IMR-90 (cell line): ENCODE measurements around the gene NOL9. TPM values are rescaled to one million over a fixed set of nuclear protein-coding genes. Genes with fewer than 3 reads are reported as not detected.

ENCODE experiments used
- ATAC-seq: fragments of 200-7000 bp; cut with Tn5 transposase; 2 replicates; pipeline ENCODE4 v1.9.1; 2020; ENCODE audit warnings: low read depth, mild to moderate bottlenecking, moderate library complexity
- BruUV-seq: library from RNA; stranded (reverse); fragments of 400-500 nt; replicated peaks from 2 replicates; lab custom pipeline; 2021; lab: Mats Ljungman, UMichigan
- CTCF ChIA-PET: fragments of 300-600 bp; formaldehyde crosslinking; extraction: SDS; loops from one replicate; lab custom pipeline; 2021; ENCODE audit warnings: antibody characterized with exemption; lab: Yijun Ruan, JAX
- POLR2A ChIA-PET: fragments of 300-600 bp; sonication (Branson Sonifier 250); formaldehyde crosslinking; loops from one replicate; lab custom pipeline; 2022; ENCODE audit warnings: antibody characterized with exemption; ENCODE audit not compliant: unreplicated experiment; lab: Charles Lee
- DNase-seq: peaks from one replicate; pipeline ENCODE4 v3.0.0; 2013
- H2AFZ ChIP-seq: replicated peaks from 2 replicates; pipeline ENCODE3; 2013; ENCODE audit warnings: low read length, mild to moderate bottlenecking; ENCODE audit not compliant: poor library complexity
- H2AK5ac ChIP-seq: 2 replicates; pipeline ENCODE4 v1.6.1; 2013; ENCODE audit warnings: low read depth, low read length, inconsistent platforms
- H2AK9ac ChIP-seq: replicated peaks from 2 replicates; pipeline ENCODE3; 2013; ENCODE audit warnings: mild to moderate bottlenecking, low read depth, low read length, moderate library complexity; ENCODE audit not compliant: poor library complexity
- H2BK120ac ChIP-seq: 2 replicates; pipeline ENCODE4 v1.6.1; 2013; ENCODE audit warnings: low read depth, low read length, inconsistent platforms
- H2BK15ac ChIP-seq: 3 replicates; pipeline ENCODE4 v1.6.1; 2013; ENCODE audit warnings: low read depth, low read length, inconsistent platforms
- H2BK20ac ChIP-seq: 2 replicates; pipeline ENCODE4 v1.6.1; 2013; ENCODE audit warnings: low read depth, mild to moderate bottlenecking, inconsistent platforms, low read length, moderate library complexity
- H2BK5ac ChIP-seq: 2 replicates; pipeline ENCODE4 v1.6.1; 2013; ENCODE audit warnings: mild to moderate bottlenecking, low read depth, low read length, inconsistent platforms; ENCODE audit not compliant: poor library complexity, severe bottlenecking
- H3K14ac ChIP-seq: replicated peaks from 2 replicates; pipeline ENCODE4 v1.6.1; 2013; ENCODE audit warnings: low read depth, low read length, inconsistent platforms
- H3K18ac ChIP-seq: 2 replicates; pipeline ENCODE4 v1.6.1; 2013; ENCODE audit warnings: low read depth, low read length, control low read depth
- H3K23ac ChIP-seq: 2 replicates; pipeline ENCODE4 v1.6.1; 2013; ENCODE audit warnings: low read depth, low read length, inconsistent platforms
- H3K27ac ChIP-seq: 2 replicates; pipeline ENCODE4 v1.5.1; 2013; ENCODE audit warnings: mild to moderate bottlenecking, control low read depth, low read length; ENCODE audit not compliant: insufficient read depth
- H3K27me3 ChIP-seq: 2 replicates; pipeline ENCODE4 v1.6.1; 2013; ENCODE audit warnings: low read length; ENCODE audit not compliant: control insufficient read depth, insufficient read depth
- H3K36me3 ChIP-seq: 2 replicates; pipeline ENCODE4 v1.6.1; 2013; ENCODE audit warnings: low read length, mixed read lengths; ENCODE audit not compliant: control insufficient read depth, insufficient read depth
- H3K4ac ChIP-seq: 2 replicates; pipeline ENCODE4 v1.6.1; 2013; ENCODE audit warnings: low read depth, low read length, inconsistent platforms
- H3K4me1 ChIP-seq: 2 replicates; pipeline ENCODE4 v1.6.1; 2013; ENCODE audit warnings: low read length, mixed read lengths; ENCODE audit not compliant: control insufficient read depth, insufficient read depth
- H3K4me2 ChIP-seq: 2 replicates; pipeline ENCODE4 v1.6.1; 2013; ENCODE audit warnings: low read depth, mild to moderate bottlenecking, control low read depth, low read length, moderate library complexity
- H3K4me3 ChIP-seq: 2 replicates; pipeline ENCODE4 v1.5.1; 2013; ENCODE audit warnings: low read depth, mild to moderate bottlenecking, control low read depth, low read length, moderate library complexity; ENCODE audit not compliant: insufficient read depth
- H3K56ac ChIP-seq: 2 replicates; pipeline ENCODE4 v1.6.1; 2013; ENCODE audit warnings: low read length, inconsistent platforms; ENCODE audit not compliant: insufficient read depth; ENCODE audit errors: extremely low read depth
- H3K79me1 ChIP-seq, 2 experiments: 2 replicates each; pipeline ENCODE4 v1.6.1; 2013; ENCODE audit warnings: low read length in 2 of 2, inconsistent platforms in 1 of 2, low read depth in 1 of 2
- H3K9ac ChIP-seq: 2 replicates; pipeline ENCODE4 v1.6.1; 2013; ENCODE audit warnings: low read depth, low read length, control low read depth
- H3K9me1 ChIP-seq: 2 replicates; pipeline ENCODE4 v1.6.1; 2013; ENCODE audit warnings: low read length, inconsistent platforms; ENCODE audit not compliant: insufficient read depth
- H3K9me3 ChIP-seq: 2 replicates; pipeline ENCODE4 v1.6.1; 2013; ENCODE audit warnings: low read length; ENCODE audit not compliant: control insufficient read depth, insufficient read depth
- H4K20me1 ChIP-seq: 2 replicates; pipeline ENCODE4 v1.6.1; 2013; ENCODE audit warnings: low read length, inconsistent platforms; ENCODE audit not compliant: insufficient read depth
- H4K5ac ChIP-seq: 2 replicates; pipeline ENCODE4 v1.6.1; 2013; ENCODE audit warnings: mild to moderate bottlenecking, low read depth, low read length, control low read depth
- H4K8ac ChIP-seq, 2 experiments: 2 replicates each; pipeline ENCODE4 v1.6.1; 2013; ENCODE audit warnings: low read depth in 2 of 2, low read length in 2 of 2, control low read depth in 1 of 2, inconsistent platforms in 1 of 2
- H4K91ac ChIP-seq: 2 replicates; pipeline ENCODE4 v1.6.1; 2013; ENCODE audit warnings: low read depth, low read length, inconsistent platforms; ENCODE audit not compliant: insufficient read depth
- BHLHE40 ChIP-seq: fragments of 150-350 bp; IDR thresholded peaks from 2 replicates; pipeline ENCODE4 v1.6.1; 2016; ENCODE audit warnings: mild to moderate bottlenecking, low read depth, low read length
- CHD1 ChIP-seq: IDR thresholded peaks from 2 replicates; pipeline ENCODE4 v1.6.1; 2012; ENCODE audit warnings: low read depth, low read length, improper control_type of control experiment
- CTCF ChIP-seq: conservative IDR thresholded peaks from 2 replicates; pipeline ENCODE4 v1.5.1; 2012; ENCODE audit warnings: mild to moderate bottlenecking, low read depth, low read length, improper control_type of control experiment
- MAZ ChIP-seq: IDR thresholded peaks from 2 replicates; pipeline ENCODE4 v1.6.1; 2012; ENCODE audit warnings: low read depth, mild to moderate bottlenecking, low read length, improper control_type of control experiment, moderate library complexity, borderline replicate concordance
- MXI1 ChIP-seq: IDR thresholded peaks from 2 replicates; pipeline ENCODE4 v1.6.1; 2012; ENCODE audit warnings: low read depth, mild to moderate bottlenecking, low read length, moderate library complexity, borderline replicate concordance
- RAD21 ChIP-seq: IDR thresholded peaks from 2 replicates; pipeline ENCODE4 v1.6.1; 2012; ENCODE audit warnings: low read length, improper control_type of control experiment
- RCOR1 ChIP-seq: IDR thresholded peaks from 2 replicates; pipeline ENCODE4 v1.6.1; 2012; ENCODE audit warnings: mild to moderate bottlenecking, low read length, improper control_type of control experiment; ENCODE audit not compliant: insufficient replicate concordance
- RFX5 ChIP-seq: IDR thresholded peaks from 2 replicates; pipeline ENCODE4 v1.8.0; 2012; ENCODE audit warnings: low read depth, mild to moderate bottlenecking, low read length, moderate library complexity
- WGBS, 2 experiments: methylation state at CpG; one replicate each; pipeline versions ENCODE4 v1.1.5 to v1.1.7; 2013; ENCODE audit warnings: missing lambda C conversion rate in 2 of 2; ENCODE audit not compliant: insufficient read length in 1 of 2; ENCODE audit errors: extremely low coverage in 2 of 2; 5-methylcytosine and 5-hydroxymethylcytosine counted together
- dilution Hi-C: fragments of 300-500 bp; cut with HindIII; formaldehyde crosslinking; loops from one replicate; pipeline ENCODE4 v1.14.3; 2018; ENCODE audit warnings: low sequenced_read_pairs; ENCODE audit not compliant: unreplicated experiment
- in situ Hi-C: fragments of 300-500 bp; cut with MboI; formaldehyde crosslinking; loops from 3 replicates; pipeline ENCODE4 v1.14.3; 2019; ENCODE audit warnings: low sequenced_read_pairs, inconsistent platforms, mixed read lengths
- intact Hi-C: fragments of 100-400 bp; cut with micrococcal nuclease; formaldehyde crosslinking; loops from 2 replicates; pipeline ENCODE4 v1.10.0; 2022
- polyA plus RNA-seq, 3 experiments: library from polyadenylated mRNA; depleted of rRNA; stranded (reverse); fragments of >200 nt; gene quantifications; 2 replicates each; pipeline ENCODE4 v1.2.3, GENCODE V29; 2012; ENCODE audit warnings: low replicate concordance in 1 of 3
- total RNA-seq: library from RNA; depleted of rRNA; stranded (reverse); fragments of >200 nt; gene quantifications from 2 replicates; pipeline ENCODE4 v1.2.3, GENCODE V29; 2012
- TF ChIP-seq, protein P1 (sequence below): fragments of 150-350 bp; IDR thresholded peaks from 2 replicates; pipeline ENCODE4 v1.6.1; 2016; ENCODE audit warnings: low read depth, mild to moderate bottlenecking, low read length, moderate library complexity, borderline replicate concordance
- TF ChIP-seq, protein P2 (sequence below): fragments of 150-350 bp; IDR thresholded peaks from 2 replicates; pipeline ENCODE4 v1.6.1; 2017; ENCODE audit warnings: mild to moderate bottlenecking, antibody characterized with exemption, low read length, low read depth

NOL9 gene
- total and polyA plus RNA-seq, 2 of the 4 experiments (the other 2 are of a cell fraction) = 13.0 to 19.2 TPM

DNA sequence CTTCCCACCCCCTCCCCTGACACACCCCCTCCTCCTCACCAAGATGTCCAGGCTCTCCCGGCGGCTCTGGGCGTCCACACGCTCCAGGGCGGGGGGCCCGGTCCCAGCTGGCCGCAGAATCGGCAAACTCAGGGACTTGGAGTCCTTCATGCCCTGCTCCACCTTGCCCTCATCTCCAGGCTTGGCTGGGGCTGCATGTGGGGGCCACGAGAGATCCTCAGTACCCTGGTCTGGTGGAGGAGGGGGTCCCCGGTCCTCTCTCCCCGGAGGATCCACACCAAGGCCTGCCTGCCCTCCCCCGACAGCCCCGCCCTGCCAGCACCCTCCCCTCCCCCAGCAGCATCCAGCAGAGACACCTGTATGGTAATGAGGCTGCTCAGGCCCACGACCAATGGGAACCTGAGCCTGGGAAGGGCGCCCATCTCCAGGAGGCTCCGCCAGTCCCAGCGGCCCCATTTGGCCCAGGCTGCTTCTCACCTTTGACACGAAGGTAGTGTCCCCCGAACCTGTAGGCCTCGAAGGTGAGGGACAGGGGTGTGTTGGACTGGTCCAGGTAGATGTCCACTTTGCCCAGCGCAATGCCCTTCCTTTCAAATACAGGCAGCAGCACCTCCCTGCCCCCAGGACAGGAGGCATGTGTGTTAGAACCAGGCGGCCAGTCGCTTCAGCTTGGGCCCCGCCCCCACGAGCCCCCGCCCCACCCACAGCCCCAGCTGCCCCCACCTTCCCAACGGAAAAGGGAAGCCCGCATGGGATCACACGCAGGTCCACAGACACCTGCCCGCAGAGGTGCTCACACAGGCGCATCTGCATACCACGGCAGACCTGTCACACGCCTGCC, 80.1 kb downstream of the NOL9 start:
- Histone ChIP-seq H3K9me1 (no peaks in the 10 kb centered on the region), H3K56ac (no peak overlapping the region), H4K91ac (no peak overlapping the region), H2BK5ac (no peak overlapping the region), H2BK15ac (no peak overlapping the region), H2AK5ac (no peak overlapping the region), H3K4me1 (no peaks in the 10 kb centered on the region), H3K4me2 (no peak overlapping the region), H2BK20ac (no peak overlapping the region), H2AFZ (no peak overlapping the region), H3K14ac (no peak overlapping the region), H2BK120ac (no peak overlapping the region), H3K4me3 (no peak overlapping the region), H3K9me3 (no peaks in the 10 kb centered on the region), H3K4ac (no peak overlapping the region), H3K27me3 (no peaks in the 10 kb centered on the region), H3K27ac (no peak overlapping the region), H3K23ac (no peak overlapping the region), H2AK9ac (no peak overlapping the region), H3K36me3 (peaks cover 31% of the 10 kb centered on the region), H3K18ac (no peak overlapping the region), H3K9ac (no peak overlapping the region), H4K20me1 (peaks cover 7% of the 10 kb centered on the region), H3K79me1 (no peaks in the 10 kb centered on the region; a peak in 1 of 4 replicates), H4K8ac (no peak overlapping the region), H4K5ac (no peak overlapping the region)
- CTCF ChIA-PET = no interaction called here
- intact Hi-C loops = no loop called here
- no peak for ATAC-seq
- no TSS peak for BruUV-seq
- in situ Hi-C loops = no loop called here
- dilution Hi-C loops = no loop called here
- TF ChIP-seq BHLHE40 = no peak
- no peak for TF ChIP-seq CTCF
- TF ChIP-seq, protein P1, sequence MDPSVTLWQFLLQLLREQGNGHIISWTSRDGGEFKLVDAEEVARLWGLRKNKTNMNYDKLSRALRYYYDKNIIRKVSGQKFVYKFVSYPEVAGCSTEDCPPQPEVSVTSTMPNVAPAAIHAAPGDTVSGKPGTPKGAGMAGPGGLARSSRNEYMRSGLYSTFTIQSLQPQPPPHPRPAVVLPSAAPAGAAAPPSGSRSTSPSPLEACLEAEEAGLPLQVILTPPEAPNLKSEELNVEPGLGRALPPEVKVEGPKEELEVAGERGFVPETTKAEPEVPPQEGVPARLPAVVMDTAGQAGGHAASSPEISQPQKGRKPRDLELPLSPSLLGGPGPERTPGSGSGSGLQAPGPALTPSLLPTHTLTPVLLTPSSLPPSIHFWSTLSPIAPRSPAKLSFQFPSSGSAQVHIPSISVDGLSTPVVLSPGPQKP = no peak
- no peak for TF ChIP-seq RCOR1
- no peak for TF ChIP-seq MXI1
- TF ChIP-seq RFX5 = no peak
- TF ChIP-seq RAD21 = no peak
- TF ChIP-seq MAZ = no peak
- TF ChIP-seq CHD1 = no peak
- TF ChIP-seq, protein P2, sequence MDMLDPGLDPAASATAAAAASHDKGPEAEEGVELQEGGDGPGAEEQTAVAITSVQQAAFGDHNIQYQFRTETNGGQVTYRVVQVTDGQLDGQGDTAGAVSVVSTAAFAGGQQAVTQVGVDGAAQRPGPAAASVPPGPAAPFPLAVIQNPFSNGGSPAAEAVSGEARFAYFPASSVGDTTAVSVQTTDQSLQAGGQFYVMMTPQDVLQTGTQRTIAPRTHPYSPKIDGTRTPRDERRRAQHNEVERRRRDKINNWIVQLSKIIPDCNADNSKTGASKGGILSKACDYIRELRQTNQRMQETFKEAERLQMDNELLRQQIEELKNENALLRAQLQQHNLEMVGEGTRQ = no peak
- DNase-seq = no peak
- 88% methylated on average over 5 of the region's 33 CpGs; no CpG with 5 or more reads in 1 of the 2 experiments for WGBS, 2 experiments
- POLR2A ChIA-PET = no interaction called here
